HUES64 (cell line): Measurements from ENCODE around the gene COL5A1. TPM values are rescaled to one million over a fixed set of nuclear protein-coding genes. Genes with fewer than 3 reads are reported as not detected.

Experiments
- H3K27ac ChIP-seq: 2 replicates; pipeline ENCODE4 v1.7.0; 2013; ENCODE audit warnings: low read depth, low read length, inconsistent platforms
- H3K27me3 ChIP-seq: 2 replicates; pipeline ENCODE4 v1.6.1; 2013; ENCODE audit warnings: mild to moderate bottlenecking, low read length; ENCODE audit not compliant: insufficient read depth
- H3K36me3 ChIP-seq: 2 replicates; pipeline ENCODE4 v1.6.1; 2013; ENCODE audit warnings: mild to moderate bottlenecking, low read length; ENCODE audit not compliant: insufficient read depth
- H3K4me1 ChIP-seq: 2 replicates; pipeline ENCODE4 v1.6.1; 2013; ENCODE audit warnings: mild to moderate bottlenecking, low read length, moderate library complexity; ENCODE audit not compliant: insufficient read depth
- H3K4me3 ChIP-seq: 2 replicates; pipeline ENCODE4 v1.5.1; 2013; ENCODE audit warnings: mild to moderate bottlenecking, low read length, moderate library complexity
- H3K9ac ChIP-seq: 2 replicates; pipeline ENCODE4 v1.6.1; 2013; ENCODE audit warnings: mild to moderate bottlenecking, low read depth, low read length
- H3K9me3 ChIP-seq: 2 replicates; pipeline ENCODE4 v1.6.1; 2013; ENCODE audit warnings: low read depth, low read length; ENCODE audit not compliant: insufficient read depth
- WGBS: fragments of 150-250, 120-280 bp; methylation state at CpG from one replicate; pipeline ENCODE4 v1.1.7; 2013; ENCODE audit warnings: missing lambda C conversion rate; 5-methylcytosine and 5-hydroxymethylcytosine counted together
- polyA plus RNA-seq, 2 experiments: library from polyadenylated mRNA; stranded (reverse); fragments of 50-300 nt; gene quantifications; one replicate each; pipeline ENCODE4 v1.2.3, GENCODE V29; 2013

The COL5A1 gene
- polyA plus RNA-seq (2013, experiment 1 of 2), result 9.6 TPM
- 11.1 TPM for polyA plus RNA-seq (2013, experiment 2 of 2)

DNA sequence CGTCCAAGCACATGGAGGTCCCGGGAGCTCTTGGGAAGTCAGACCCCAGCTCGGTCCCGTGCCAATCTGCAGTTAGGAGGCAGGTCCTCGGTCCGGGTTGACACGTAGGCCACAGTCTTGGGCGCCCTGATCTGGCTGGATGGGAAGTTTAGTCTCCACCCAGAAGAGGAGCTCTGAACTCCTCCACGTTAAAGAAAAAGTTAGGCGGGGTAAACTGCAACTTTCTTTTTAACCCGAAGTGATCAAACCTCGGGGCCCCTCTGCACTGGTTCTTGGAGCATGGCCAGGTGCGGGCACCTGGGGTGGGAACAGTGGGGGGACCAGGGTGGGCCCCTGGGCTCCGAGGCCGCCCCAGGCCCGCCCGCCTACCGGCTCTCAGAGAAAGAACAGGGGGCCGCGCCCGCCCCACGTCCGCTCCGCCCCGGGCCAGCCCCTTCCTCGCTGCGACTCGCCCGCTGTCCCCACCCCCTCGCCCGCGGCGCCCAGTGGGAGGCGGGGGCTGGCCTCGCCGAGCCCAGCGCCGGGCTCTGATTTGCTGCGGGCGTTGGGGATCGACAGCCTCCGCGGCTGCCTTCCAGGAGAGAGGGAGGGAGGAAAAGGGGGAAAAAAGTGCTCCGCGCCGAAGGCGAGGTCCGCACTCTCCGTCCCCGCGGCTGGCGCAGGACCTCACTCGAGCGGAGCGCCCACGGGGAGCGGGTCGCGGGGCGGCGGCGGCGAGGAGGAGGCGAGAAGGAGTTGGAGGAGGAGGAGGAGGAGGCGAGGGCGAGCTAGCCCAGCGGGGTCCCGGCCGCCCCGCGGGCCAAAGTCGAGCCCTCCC is at the start of gene COL5A1:
Gene COL5A1, plus strand, starts transcription at position 631 of the 817 bp plus-strand sequence. CDS start 385 bp downstream, outside the sequence.
- H3K9ac ChIP-seq, result peak within 1 kb of the TSS; percentile 62
- peak within 1 kb of the TSS; percentile 54 for H3K27ac ChIP-seq
- peak within 1 kb of the TSS; percentile 71 for H3K4me3 ChIP-seq
- no peaks in the 10 kb centered on the region for H3K9me3 ChIP-seq
- H3K27me3 ChIP-seq, result peaks cover 15% of the 10 kb centered on the region
- no peaks in the 10 kb centered on the region for H3K36me3 ChIP-seq
- 1% methylated on average over 72 of the region's 72 CpGs for WGBS
- H3K4me1 ChIP-seq, result peaks cover 13% of the 10 kb centered on the region; the same call in 1 of the 2 replicates

DNA sequence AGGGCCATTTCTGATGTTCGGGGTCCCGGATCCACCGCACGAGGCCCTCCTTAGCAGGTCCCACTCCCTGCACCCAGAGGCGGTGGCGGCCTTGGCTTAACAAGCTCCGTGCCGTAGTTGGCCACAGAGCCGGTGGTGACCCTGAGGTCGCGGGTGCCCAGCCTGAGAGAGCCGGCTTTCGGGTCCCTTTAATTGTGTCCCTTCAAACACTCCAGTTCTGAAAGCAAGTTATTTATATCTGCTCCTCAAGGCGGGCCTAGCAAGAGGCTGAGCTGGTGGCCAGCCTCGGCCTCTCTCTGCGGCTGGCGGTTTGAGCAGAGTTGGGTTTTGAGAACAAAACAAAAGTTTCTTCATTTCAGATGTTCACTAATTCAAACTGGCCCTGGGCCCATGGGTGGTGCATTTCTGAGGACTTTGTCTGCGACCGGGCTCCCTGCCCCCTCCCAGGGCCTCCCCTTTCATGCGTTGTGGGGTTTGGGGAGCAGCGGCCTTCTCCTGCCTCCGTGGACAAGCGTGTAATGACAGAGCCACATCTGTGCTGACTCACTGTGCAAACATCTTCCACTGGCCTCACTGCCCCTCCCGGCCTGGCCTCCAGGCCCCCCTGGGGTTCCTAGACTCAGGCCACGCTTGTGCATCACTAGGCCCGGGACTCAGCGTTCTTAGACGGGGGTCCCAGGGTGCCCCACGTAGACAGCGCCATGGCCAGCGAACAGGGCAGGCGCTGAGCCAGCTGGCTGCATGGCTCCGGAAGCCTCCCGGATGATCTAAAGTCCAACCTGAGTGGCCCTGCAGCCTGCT is 49.4 kb upstream of the COL5A1 start:
- Histone ChIP-seq H3K4me1 (no peaks in the 10 kb centered on the region; the same call in 1 of the 2 replicates), H3K9ac (no peak overlapping the region), H3K27ac (no peak overlapping the region), H3K4me3 (no peak overlapping the region), H3K27me3 (no peaks in the 10 kb centered on the region), H3K36me3 (no peaks in the 10 kb centered on the region), H3K9me3 (peaks cover 4% of the 10 kb centered on the region; the same call in 1 of the 2 replicates)
- 89% methylated on average over 34 of the region's 34 CpGs for WGBS

DNA sequence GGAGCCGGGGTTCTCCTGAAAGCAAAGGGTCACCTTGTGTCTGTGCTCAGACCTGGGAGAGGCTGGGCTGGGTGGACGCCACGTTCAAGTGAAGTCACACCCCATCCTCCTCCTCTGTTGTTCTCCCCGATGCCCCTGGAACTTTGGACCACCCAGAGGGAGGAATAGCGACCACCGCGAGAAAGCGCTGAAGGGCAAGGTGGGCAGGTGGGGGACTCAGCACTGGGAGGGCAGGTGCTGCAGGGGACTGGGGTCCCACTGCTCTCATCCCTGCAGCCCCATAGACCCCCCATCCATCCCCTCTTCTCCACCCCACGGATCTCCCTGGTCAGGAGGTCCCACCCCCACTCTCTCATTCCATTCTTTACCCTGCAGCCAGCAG is 48.8 kb upstream of the COL5A1 start:
- Histone ChIP-seq H3K9ac (no peak overlapping the region), H3K36me3 (no peaks in the 10 kb centered on the region), H3K4me3 (no peak overlapping the region), H3K4me1 (no peaks in the 10 kb centered on the region; the same call in 1 of the 2 replicates), H3K27ac (no peak overlapping the region), H3K9me3 (peaks cover 4% of the 10 kb centered on the region; the same call in 1 of the 2 replicates), H3K27me3 (no peaks in the 10 kb centered on the region)
- WGBS, result 79% methylated on average over 7 of the region's 9 CpGs

DNA sequence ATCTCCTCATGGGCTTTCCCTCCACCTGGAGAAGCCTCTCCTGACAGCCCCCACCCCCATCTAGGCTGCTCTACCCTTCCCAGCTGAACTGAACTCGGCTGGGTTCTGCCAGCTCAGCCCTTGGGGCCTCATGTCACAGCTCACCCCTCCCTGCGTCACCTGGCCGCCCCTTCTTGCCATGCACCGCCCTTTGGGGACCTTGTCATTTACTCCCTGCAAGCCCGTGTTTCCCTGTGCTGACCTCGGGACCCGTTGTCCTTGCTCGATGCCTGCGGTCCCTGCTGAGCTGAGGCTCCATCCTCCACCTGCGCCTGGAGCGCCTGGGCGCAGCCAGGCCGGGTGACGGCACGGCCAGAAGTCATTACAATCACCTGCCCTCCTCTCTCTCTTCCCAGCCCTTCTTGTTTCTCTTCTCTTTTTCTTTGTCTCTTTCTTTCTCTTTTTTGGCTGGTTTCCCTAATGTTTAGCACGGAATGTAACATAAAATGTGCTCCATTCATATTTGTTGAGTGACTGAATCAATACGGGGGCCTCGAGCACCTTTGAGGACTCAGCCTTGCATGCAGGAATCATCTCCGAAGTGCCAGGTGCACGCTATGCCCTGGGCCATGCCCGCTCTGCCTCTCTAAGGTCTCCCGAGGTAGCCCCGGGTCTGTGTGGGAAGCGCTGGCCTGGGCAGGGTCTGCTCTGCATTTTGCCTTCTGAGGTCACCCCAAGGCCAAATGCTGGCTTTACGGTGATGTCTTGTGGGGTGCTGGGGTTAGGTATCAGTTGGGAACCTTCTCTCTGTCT is 48.1 kb upstream of the COL5A1 start:
- no peaks in the 10 kb centered on the region for H3K27me3 ChIP-seq
- no peak overlapping the region for H3K27ac ChIP-seq

DNA sequence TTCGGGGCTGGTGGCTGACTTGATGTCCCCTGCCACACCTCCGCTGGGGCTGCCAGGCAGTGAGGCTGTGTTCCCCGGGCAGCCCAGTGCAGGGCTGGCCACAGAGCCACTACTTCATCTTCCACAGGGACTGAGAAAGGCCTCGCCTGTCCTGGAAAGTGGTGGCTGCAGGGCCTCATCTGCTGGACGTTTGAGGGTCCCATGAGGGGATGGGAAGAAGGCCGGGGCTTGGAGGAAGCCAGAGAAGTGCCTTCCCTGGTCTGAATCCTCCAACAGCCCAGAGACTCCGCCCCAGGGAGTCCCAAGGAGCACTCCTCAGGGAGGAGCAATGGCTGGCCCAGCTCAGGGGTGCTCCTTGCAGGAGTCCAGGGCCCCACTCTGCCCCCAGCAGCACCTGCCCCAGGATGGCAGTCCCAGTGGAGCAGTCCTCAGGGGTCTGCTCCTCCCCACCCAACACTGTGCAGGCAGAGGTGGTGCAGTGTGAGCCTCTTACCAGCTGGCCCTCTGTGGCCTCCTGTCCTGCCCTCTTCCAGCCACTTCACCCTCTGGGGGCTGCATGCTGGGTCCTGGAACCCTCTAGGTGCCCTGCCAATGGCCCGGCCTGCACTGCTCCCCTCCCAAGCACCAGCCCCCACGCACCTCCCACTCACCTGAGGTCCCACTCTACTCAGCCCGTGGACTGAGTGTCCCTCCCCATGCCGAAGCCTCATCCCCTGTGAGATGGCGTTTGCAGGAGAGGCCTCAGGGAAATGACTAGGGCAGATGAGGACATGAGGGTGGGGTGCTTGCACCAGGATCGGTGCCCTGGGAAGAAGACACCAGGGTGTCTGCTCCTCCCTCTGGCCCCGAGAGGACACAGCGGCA is 47.3 kb upstream of the COL5A1 start:
- H3K4me3 ChIP-seq, result no peak overlapping the region
- H3K9ac ChIP-seq, result no peak overlapping the region
- peaks cover 3% of the 10 kb centered on the region; the same call in 1 of the 2 replicates for H3K27me3 ChIP-seq
- H3K4me1 ChIP-seq, result no peaks in the 10 kb centered on the region; the same call in 1 of the 2 replicates
- H3K27ac ChIP-seq, result no peak overlapping the region
- H3K9me3 ChIP-seq, result peaks cover 4% of the 10 kb centered on the region; the same call in 1 of the 2 replicates
- no peaks in the 10 kb centered on the region for H3K36me3 ChIP-seq
- 93% methylated on average over 15 of the region's 15 CpGs for WGBS

More for the DNA sequence above, 48.1 kb upstream of the COL5A1 start:
- WGBS, result 91% methylated on average over 25 of the region's 25 CpGs
- Histone ChIP-seq H3K4me3 (no peak overlapping the region), H3K4me1 (no peaks in the 10 kb centered on the region; the same call in 1 of the 2 replicates), H3K9me3 (peaks cover 4% of the 10 kb centered on the region; the same call in 1 of the 2 replicates), H3K9ac (no peak overlapping the region), H3K36me3 (no peaks in the 10 kb centered on the region)

DNA sequence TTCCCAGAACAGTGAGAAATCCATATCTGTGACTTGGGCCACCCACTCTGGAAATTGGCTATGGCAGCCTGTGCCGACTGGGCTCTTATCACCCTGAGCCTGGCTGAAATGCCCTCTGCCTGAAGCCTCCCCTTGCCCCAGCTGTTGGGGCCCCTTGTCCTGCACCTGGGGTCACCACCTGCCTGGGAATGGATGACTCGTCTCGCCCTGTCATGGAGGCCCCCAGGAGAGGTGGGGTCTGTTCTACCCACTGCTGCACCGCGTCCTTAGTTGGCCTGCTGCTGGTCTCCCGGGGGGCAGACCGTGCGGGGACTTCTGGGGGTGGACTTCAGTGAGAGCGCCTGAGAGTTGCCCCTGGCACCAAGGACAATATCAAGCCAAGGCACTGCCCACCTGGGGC is 46.6 kb upstream of the COL5A1 start:
- no peak overlapping the region for H3K9ac ChIP-seq
- H3K27me3 ChIP-seq, result peaks cover 9% of the 10 kb centered on the region; the same call in 1 of the 2 replicates
- WGBS, result 94% methylated on average over 9 of the region's 9 CpGs
- H3K27ac ChIP-seq, result no peak overlapping the region
- no peak overlapping the region for H3K4me3 ChIP-seq
- no peaks in the 10 kb centered on the region; the same call in 1 of the 2 replicates for H3K4me1 ChIP-seq
- no peaks in the 10 kb centered on the region for H3K36me3 ChIP-seq
- peaks cover 4% of the 10 kb centered on the region; the same call in 1 of the 2 replicates for H3K9me3 ChIP-seq

DNA sequence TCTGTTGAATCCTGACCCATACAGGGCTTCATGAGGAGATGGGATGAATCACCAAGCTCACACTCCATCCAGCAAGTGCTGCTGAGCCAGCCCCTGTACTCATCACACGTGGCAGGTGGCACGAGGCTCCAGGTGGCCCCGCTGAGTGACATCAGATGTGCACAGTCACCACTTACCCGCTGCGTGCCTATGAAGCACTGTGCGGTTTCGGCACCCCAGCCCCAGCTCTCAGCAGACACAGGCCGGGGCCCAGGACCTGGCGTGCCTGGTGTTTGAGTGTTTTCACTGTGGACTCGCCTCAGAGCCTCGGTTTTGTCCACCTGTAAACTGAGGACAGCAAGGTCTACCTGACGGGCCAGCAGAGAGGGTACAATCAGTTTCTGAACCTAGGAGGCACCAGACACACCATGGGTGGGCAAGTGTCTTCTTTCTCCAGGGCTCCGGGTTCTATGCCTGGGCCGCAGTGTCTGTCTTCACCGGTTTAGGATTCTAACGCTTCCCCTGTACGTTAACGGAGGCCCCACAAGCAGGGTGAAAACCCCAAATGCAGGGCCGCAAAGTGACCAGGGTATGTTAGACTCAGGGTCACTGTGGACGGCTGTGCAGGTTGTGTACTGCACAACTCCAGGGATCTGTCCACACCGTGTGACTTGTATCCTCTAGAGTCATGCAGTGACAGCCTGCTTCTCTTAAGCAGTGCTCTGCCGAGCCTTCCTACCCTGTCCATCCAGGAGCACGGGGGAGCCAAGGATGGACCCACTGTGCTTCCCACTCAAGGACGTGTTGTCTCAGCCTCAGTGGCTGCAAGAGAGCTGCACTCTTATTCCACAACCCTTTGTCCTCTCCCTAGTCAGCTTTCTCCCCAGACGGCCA is 44.3 kb upstream of the COL5A1 start:
- Histone ChIP-seq H3K27ac (no peak overlapping the region), H3K4me3 (no peak overlapping the region), H3K9ac (no peak overlapping the region), H3K36me3 (no peaks in the 10 kb centered on the region), H3K4me1 (peaks cover 1% of the 10 kb centered on the region; the same call in 1 of the 2 replicates), H3K9me3 (peaks cover 7% of the 10 kb centered on the region; the same call in 1 of the 2 replicates), H3K27me3 (peaks cover 9% of the 10 kb centered on the region; the same call in 1 of the 2 replicates)
- 91% methylated on average over 25 of the region's 25 CpGs for WGBS

DNA sequence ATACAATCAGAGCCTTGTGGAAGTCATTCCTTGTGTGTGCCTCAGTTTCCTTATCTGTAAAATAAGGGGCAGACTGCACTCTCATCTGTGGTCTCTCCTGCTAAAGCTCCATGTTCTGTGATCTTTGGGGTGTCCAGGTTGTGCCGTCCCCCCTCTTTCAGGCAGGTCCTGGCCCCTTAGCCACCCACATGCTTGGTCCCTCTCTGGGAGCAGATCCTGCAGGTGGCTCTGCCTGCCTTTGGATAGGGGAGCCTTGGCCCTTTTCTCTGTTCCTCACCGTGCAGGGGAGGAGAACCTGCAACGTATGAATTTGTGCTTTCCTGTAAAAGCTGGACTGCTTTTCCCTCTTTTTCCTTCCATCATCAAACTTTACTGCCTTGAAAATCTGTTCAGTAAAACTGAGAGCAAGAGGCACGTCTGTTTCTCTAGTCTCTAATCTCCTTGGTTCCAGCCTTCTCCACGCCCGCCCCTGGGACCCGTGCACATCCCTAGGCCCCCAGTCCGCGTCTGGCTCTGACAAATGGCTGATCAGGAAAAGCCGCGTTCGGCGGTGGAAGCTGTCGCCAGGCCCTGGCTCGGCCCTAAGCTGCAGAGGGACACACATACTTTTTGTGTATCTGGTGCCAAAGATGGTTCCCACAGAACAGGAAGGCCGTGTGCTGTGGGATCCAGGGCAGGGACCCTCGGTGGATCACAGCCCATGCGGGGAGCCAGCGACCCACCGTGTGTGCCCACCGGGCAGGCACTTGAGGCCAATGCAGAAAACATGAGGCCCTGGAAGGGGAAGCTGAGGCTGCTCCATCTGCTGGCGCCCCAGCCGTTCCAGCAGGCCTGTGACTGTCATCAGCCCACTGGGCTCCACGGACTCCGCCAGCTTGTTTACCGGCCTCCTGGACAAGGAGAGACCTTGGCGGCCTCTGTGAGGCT is 43.4 kb upstream of the COL5A1 start:
- Histone ChIP-seq H3K9me3 (peaks cover 7% of the 10 kb centered on the region; the same call in 1 of the 2 replicates), H3K36me3 (no peaks in the 10 kb centered on the region), H3K27me3 (peaks cover 9% of the 10 kb centered on the region; the same call in 1 of the 2 replicates), H3K4me1 (peaks cover 6% of the 10 kb centered on the region; the same call in 1 of the 2 replicates), H3K4me3 (no peak overlapping the region), H3K9ac (no peak overlapping the region), H3K27ac (no peak overlapping the region)
- WGBS, result 88% methylated on average over 27 of the region's 27 CpGs
